ENCODE measurements around the gene SEPTIN10.

The SEPTIN10 gene

GRCh38 chr2:109545828-109546713, 67.7 kb downstream of the SEPTIN10 start:
- DNase-seq (ENCODE audit: low read depth): peak; percentile 68

GRCh38 chr2:109542384-109542783, 71.4 kb downstream of the SEPTIN10 start:
- no peak for DNase-seq (ENCODE audit: low read depth)

GRCh38 chr2:109538546-109538945, 75.2 kb downstream of the SEPTIN10 start:
- no peak for DNase-seq (ENCODE audit: low read depth)

GRCh38 chr2:109537565-109538222, 76.1 kb downstream of the SEPTIN10 start:
- DNase-seq (ENCODE audit: low read depth): peak; percentile 18

GRCh38 chr2:109536556-109536955, 77.2 kb downstream of the SEPTIN10 start:
- peak; percentile 65 for DNase-seq (ENCODE audit: low read depth)

GRCh38 chr2:109535217-109535946, 78.4 kb downstream of the SEPTIN10 start:
- peak; percentile 73 for DNase-seq (ENCODE audit: low read depth)

- DNase-seq (ENCODE audit: low read depth): no peak
Measured at GRCh38 chr2:109533823-109534222, 79.9 kb downstream of the SEPTIN10 start.

- no peak for DNase-seq (ENCODE audit: low read depth)
Measured at GRCh38 chr2:109532728-109533076, 81.1 kb downstream of the SEPTIN10 start.

GRCh38 chr2:109531896-109532727, 81.7 kb downstream of the SEPTIN10 start:
- no peak for DNase-seq (ENCODE audit: low read depth)

- DNase-seq (ENCODE audit: low read depth): no peak
Measured at GRCh38 chr2:109531221-109531620, 82.5 kb downstream of the SEPTIN10 start.

- no peak for DNase-seq (ENCODE audit: low read depth)
Measured at GRCh38 chr2:109530712-109531111, 83.1 kb downstream of the SEPTIN10 start.

- no peak for DNase-seq (ENCODE audit: low read depth)
Measured at GRCh38 chr2:109529532-109530449, 84.0 kb downstream of the SEPTIN10 start.

- no peak for DNase-seq (ENCODE audit: low read depth)
Measured at GRCh38 chr2:109528811-109529501, 84.8 kb downstream of the SEPTIN10 start.

GRCh38 chr2:109527846-109528705, 85.7 kb downstream of the SEPTIN10 start:
- DNase-seq (ENCODE audit: low read depth): no peak

- DNase-seq (ENCODE audit: low read depth): no peak
Measured at GRCh38 chr2:109527079-109527478, 86.7 kb downstream of the SEPTIN10 start.

GRCh38 chr2:109526442-109526970, 87.3 kb downstream of the SEPTIN10 start:
- DNase-seq (ENCODE audit: low read depth): no peak

GRCh38 chr2:109525836-109526235, 87.9 kb downstream of the SEPTIN10 start:
- DNase-seq (ENCODE audit: low read depth): no peak

- no peak for DNase-seq (ENCODE audit: low read depth)
Measured at GRCh38 chr2:109523536-109524361, 90.0 kb downstream of the SEPTIN10 start.

All from EH (cell line).